ENCODE measurements around the gene YPEL3. TPM values are rescaled to one million over a fixed set of nuclear protein-coding genes. Genes with fewer than 3 reads are reported as not detected.
A peak's percentile ranks its signal among the peaks of the same experiment; 100 is the strongest.

YPEL3 gene
- total and polyA plus RNA-seq, 2 of the 8 experiments (the other 6 are each of a cell fraction or from before 2014, with no cell fraction given), result 40.3 to 53.3 TPM

GRCh38 chr16:30068750-30069610, 27.0 kb downstream of the YPEL3 start:
- POLR2A ChIA-PET (ENCODE audit: partially characterized antibody), result interaction anchor here (7.7 to 21.2 kb wide), 3 partner anchors 9 to 21 kb away, joined by 88 to 353 read pairs (median 151); partner anchors contain the start of genes PPP4C, TBX6 and YPEL3
- no peak overlapping the region for H2BK12ac ChIP-seq (ENCODE audit: low read depth, low read length)
- no peak for DNase-seq (ENCODE audit: low read depth in 1 of 2, low spot score in 2 of 2)
- no peaks in the 10 kb centered on the region for H3K9me3 ChIP-seq (ENCODE audit: insufficient read depth in 2 of 2, low read depth in 1 of 2, low read length in 1 of 2)
- H3K14ac ChIP-seq (ENCODE audit: insufficient read length), result no peak overlapping the region
- H3K9ac ChIP-seq (replicated peaks in 1 of 4; ENCODE audit: extremely low read depth in 1 of 4, low read depth in 3 of 4, low read length in 3 of 4), result no peak overlapping the region
- peaks cover 15 to 30% of the 10 kb centered on the region in 2 experiments for H3K79me2 ChIP-seq (ENCODE audit: control insufficient read depth in 1 of 2, insufficient read depth in 2 of 2, low read length in 2 of 2)
- FAIRE-seq, result no peak
- H3K4me2 ChIP-seq (ENCODE audit: insufficient read depth in 1 of 2, low read depth in 2 of 2, low read length in 2 of 2), result no peak overlapping the region
- no peak overlapping the region for H4K8ac ChIP-seq (ENCODE audit: extremely low read depth, insufficient read depth, low read length)
- no peak overlapping the region for H3K4ac ChIP-seq (replicated peaks; ENCODE audit: insufficient read length, low read depth, low read length)
- H3K27me3 ChIP-seq (replicated peaks in 1 of 4; ENCODE audit: control insufficient read depth in 3 of 4, extremely low read depth in 1 of 4, insufficient read depth in 3 of 4, low read length in 3 of 4), result no peaks in the 10 kb centered on the region
- H3K18ac ChIP-seq (ENCODE audit: extremely low read depth, low read length), result no peak overlapping the region; the same call in 1 of the 2 replicates
- H3K27ac ChIP-seq (ENCODE audit: low read depth, low read length), result no peak overlapping the region
- H3K4me1 ChIP-seq (replicated peaks in 1 of 4; ENCODE audit: control insufficient read depth in 3 of 4, insufficient read depth in 4 of 4, low read length in 3 of 4), result peaks cover 0 to 14% (median 6%) of the 10 kb centered on the region in 4 experiments; a peak in 6 of 7 replicates
- peaks cover 19 to 54% (median 47%) of the 10 kb centered on the region in 4 experiments for H3K36me3 ChIP-seq (ENCODE audit: control insufficient read depth in 2 of 4, insufficient read depth in 4 of 4, low read length in 3 of 4)
- 90% methylated on average over 17 of the region's 17 CpGs; no CpG with 5 or more reads in 1 of the 2 experiments for WGBS, 2 experiments (ENCODE audit: extremely low coverage in 1 of 2, insufficient coverage in 1 of 2, insufficient read length in 1 of 2, insufficient replicate concordance in 2 of 2, low coverage in 1 of 2, low lambda C conversion rate in 2 of 2, missing lambda C conversion rate in 1 of 2)
- CTCF ChIA-PET (ENCODE audit: partially characterized antibody), result interaction anchor here (1.2 to 7.3 kb wide), 5 partner anchors 11 to 43 kb away, joined by 5 to 51 read pairs (median 6); partner anchors contain the start of gene TBX6
- H3K4me3 ChIP-seq (ENCODE audit: extremely low read depth in 1 of 4, insufficient read depth in 2 of 4, low read depth in 3 of 4, low read length in 4 of 4), result no peak overlapping the region
- H3K23ac ChIP-seq (ENCODE audit: insufficient read length), result no peak overlapping the region
- peaks cover 9% of the 10 kb centered on the region; the same call in 1 of the 2 replicates for H3K79me1 ChIP-seq (ENCODE audit: low read depth, low read length)
- H4K20me1 ChIP-seq (replicated peaks in 1 of 2; ENCODE audit: control insufficient read depth in 1 of 2, insufficient read depth in 2 of 2, low read length in 2 of 2), result peaks cover 16 to 35% of the 10 kb centered on the region in 2 experiments
- H2AFZ ChIP-seq (ENCODE audit: low read length), result no peak overlapping the region
- H4K91ac ChIP-seq (replicated peaks; ENCODE audit: insufficient read length, low read length), result no peak overlapping the region
- H3K23me2 ChIP-seq (ENCODE audit: low read depth, low read length), result peaks cover 13% of the 10 kb centered on the region; the same call in 1 of the 2 replicates
- no peak overlapping the region for H2BK120ac ChIP-seq (replicated peaks; ENCODE audit: low read depth, low read length)
- no peak overlapping the region for H2BK15ac ChIP-seq (ENCODE audit: low read length)
- H4K5ac ChIP-seq (ENCODE audit: insufficient read length, low read depth, low read length), result no peak overlapping the region
- H3K56ac ChIP-seq (replicated peaks; ENCODE audit: insufficient read length, low read depth, low read length), result no peak overlapping the region
- H2AK5ac ChIP-seq (ENCODE audit: low read depth, low read length), result no peak overlapping the region
- no peak overlapping the region for H2BK20ac ChIP-seq (ENCODE audit: low read length)
- no peak overlapping the region for H2BK5ac ChIP-seq (ENCODE audit: low read depth, low read length)
- TF ChIP-seq RAD21 (IDR thresholded peaks at IDR 0.05 in 1 of 2, conservative IDR thresholded peaks at IDR 0.05 in 1 of 2; ENCODE audit: low read depth in 2 of 2, low read length in 2 of 2), result peak; percentile 36 to 52
